IPS-20b (cell line): ENCODE measurements around the gene PDZRN4.
"Not testable (repeated sequence)": the region's sequence is repeated elsewhere in the genome, so short reads cannot be mapped to it uniquely, and the experiment has no call there.

Experiments
- H3K27ac ChIP-seq: one replicate; pipeline ENCODE4 v1.5.1; 2013; ENCODE audit warnings: low read length
- H3K27me3 ChIP-seq: 2 replicates; pipeline ENCODE4 v1.6.1; 2013; ENCODE audit warnings: mild to moderate bottlenecking, low read length, inconsistent platforms; ENCODE audit not compliant: insufficient read depth
- H3K36me3 ChIP-seq: 2 replicates; pipeline ENCODE4 v1.6.1; 2013; ENCODE audit warnings: low read depth, mild to moderate bottlenecking, inconsistent platforms, low read length, moderate library complexity; ENCODE audit not compliant: insufficient read depth
- H3K4me1 ChIP-seq: 2 replicates; pipeline ENCODE4 v1.6.1; 2013; ENCODE audit warnings: mild to moderate bottlenecking, control low read depth, inconsistent platforms, low read length, moderate library complexity; ENCODE audit not compliant: insufficient read depth
- H3K4me3 ChIP-seq: 2 replicates; pipeline ENCODE4 v1.5.1; 2013; ENCODE audit warnings: mild to moderate bottlenecking, low read length, inconsistent platforms
- H3K9ac ChIP-seq: 2 replicates; pipeline ENCODE4 v1.6.1; 2013; ENCODE audit warnings: low read depth, mild to moderate bottlenecking, inconsistent platforms, low read length, moderate library complexity
- H3K9me3 ChIP-seq: 2 replicates; pipeline ENCODE4 v1.6.1; 2013; ENCODE audit warnings: mild to moderate bottlenecking, low read depth, low read length, inconsistent platforms; ENCODE audit not compliant: insufficient read depth

The PDZRN4 gene

DNA sequence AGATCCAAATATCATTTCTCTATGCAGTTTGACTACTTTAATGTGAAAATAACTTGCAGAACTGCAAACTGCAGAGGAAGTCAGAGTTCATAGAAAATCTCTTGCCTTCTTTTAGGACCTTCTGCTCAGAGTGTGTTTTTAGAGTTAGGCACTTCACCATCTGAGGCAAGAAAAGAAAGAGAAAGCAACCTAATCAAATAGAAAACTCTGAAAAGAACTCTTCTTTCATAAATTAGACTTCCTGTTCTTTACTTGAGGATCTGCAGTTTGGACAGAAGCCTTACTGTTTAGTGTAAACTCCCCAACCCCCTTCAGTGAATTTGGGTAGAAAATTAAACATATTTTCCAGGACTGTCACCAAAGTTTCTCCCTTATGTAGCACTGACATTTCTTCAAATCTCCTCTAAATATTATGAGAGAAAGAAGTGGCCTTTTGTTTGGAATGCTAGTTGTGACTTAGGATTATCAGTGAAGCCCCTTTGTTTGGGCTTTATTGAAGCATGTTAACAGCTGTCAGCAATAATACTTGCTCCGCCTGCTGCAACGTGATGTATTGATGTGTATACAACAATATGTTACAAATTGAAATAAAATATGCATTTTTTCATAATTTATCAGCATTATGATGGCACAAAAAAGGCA, 99.5 kb downstream of the PDZRN4 start:
- no peaks in the 10 kb centered on the region for H3K36me3 ChIP-seq
- no peak overlapping the region for H3K9ac ChIP-seq
- no peak overlapping the region for H3K4me3 ChIP-seq
- H3K4me1 ChIP-seq, result no peaks in the 10 kb centered on the region
- H3K27ac ChIP-seq, result no peak overlapping the region
- H3K27me3 ChIP-seq, result no peaks in the 10 kb centered on the region
- no peaks in the 10 kb centered on the region for H3K9me3 ChIP-seq

DNA sequence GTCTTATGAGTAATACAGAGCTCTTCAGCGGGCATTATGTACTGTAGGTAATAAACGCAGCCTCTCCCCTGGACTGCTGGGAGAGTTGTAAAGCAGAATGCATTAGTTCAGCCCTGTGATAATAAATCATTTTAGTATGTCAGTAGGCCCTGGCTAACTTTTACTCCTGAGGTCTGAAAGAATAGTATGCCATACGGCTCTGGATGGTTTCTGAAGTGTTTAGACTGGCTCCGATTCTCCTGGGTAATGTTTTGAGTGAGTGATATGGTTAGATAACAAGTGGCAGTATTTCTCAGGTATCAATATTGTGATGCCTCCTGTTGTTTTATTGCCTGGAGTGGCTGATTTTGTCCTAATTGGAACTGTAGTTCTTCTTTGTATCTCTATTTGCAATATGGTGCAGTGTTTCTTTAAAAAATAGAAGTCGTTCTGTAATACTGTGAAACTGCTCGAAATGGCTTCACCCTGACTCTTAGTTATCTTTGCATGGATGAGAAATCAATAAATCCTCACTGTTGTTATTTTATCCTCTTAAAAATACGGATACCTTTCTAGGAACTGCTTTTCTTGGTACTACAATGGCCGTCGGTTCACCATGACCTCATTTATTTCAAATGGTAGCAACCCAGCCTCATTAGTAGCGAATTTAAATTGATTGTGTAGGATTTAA, 100.2 kb downstream of the PDZRN4 start:
- Histone ChIP-seq H3K9ac (no peak overlapping the region), H3K27me3 (no peaks in the 10 kb centered on the region), H3K27ac (no peak overlapping the region), H3K4me1 (no peaks in the 10 kb centered on the region), H3K36me3 (no peaks in the 10 kb centered on the region), H3K4me3 (no peak overlapping the region), H3K9me3 (no peaks in the 10 kb centered on the region)

- Histone ChIP-seq H3K4me3 (no peak overlapping the region), H3K36me3 (no peaks in the 10 kb centered on the region), H3K9ac (no peak overlapping the region), H3K9me3 (no peaks in the 10 kb centered on the region), H3K27me3 (no peaks in the 10 kb centered on the region), H3K27ac (no peak overlapping the region), H3K4me1 (no peaks in the 10 kb centered on the region)
These were observed 101.4 kb downstream of the PDZRN4 start for GRCh38 chr12:41289501-41289900.

- Histone ChIP-seq H3K9me3 (no peaks in the 10 kb centered on the region), H3K9ac (no peak overlapping the region), H3K4me1 (no peaks in the 10 kb centered on the region), H3K27me3 (no peaks in the 10 kb centered on the region), H3K4me3 (no peak overlapping the region), H3K36me3 (no peaks in the 10 kb centered on the region), H3K27ac (no peak overlapping the region)
These were observed 104.9 kb downstream of the PDZRN4 start for GRCh38 chr12:41293011-41293410.

- H3K9ac ChIP-seq, result no peak overlapping the region
- no peaks in the 10 kb centered on the region for H3K9me3 ChIP-seq
- no peaks in the 10 kb centered on the region for H3K27me3 ChIP-seq
- no peaks in the 10 kb centered on the region for H3K36me3 ChIP-seq
- no peak overlapping the region for H3K27ac ChIP-seq
- H3K4me1 ChIP-seq, result no peaks in the 10 kb centered on the region
- H3K4me3 ChIP-seq, result no peak overlapping the region
These were observed 105.3 kb downstream of the PDZRN4 start for GRCh38 chr12:41293461-41293860.

- no peaks in the 10 kb centered on the region for H3K36me3 ChIP-seq
- no peaks in the 10 kb centered on the region for H3K9me3 ChIP-seq
- no peak overlapping the region for H3K27ac ChIP-seq
- H3K4me3 ChIP-seq, result no peak overlapping the region
- H3K27me3 ChIP-seq, result no peaks in the 10 kb centered on the region
- no peak overlapping the region for H3K9ac ChIP-seq
- peaks cover 6% of the 10 kb centered on the region; the same call in 1 of the 2 replicates for H3K4me1 ChIP-seq
These were observed 114.9 kb downstream of the PDZRN4 start for GRCh38 chr12:41302979-41303403.

GRCh38 chr12:41304526-41304925, 116.4 kb downstream of the PDZRN4 start:
- Histone ChIP-seq H3K27ac (no peak overlapping the region), H3K4me1 (peaks cover 6% of the 10 kb centered on the region; the same call in 1 of the 2 replicates), H3K9me3 (no peaks in the 10 kb centered on the region), H3K4me3 (no peak overlapping the region), H3K36me3 (no peaks in the 10 kb centered on the region), H3K9ac (no peak overlapping the region), H3K27me3 (no peaks in the 10 kb centered on the region)

DNA sequence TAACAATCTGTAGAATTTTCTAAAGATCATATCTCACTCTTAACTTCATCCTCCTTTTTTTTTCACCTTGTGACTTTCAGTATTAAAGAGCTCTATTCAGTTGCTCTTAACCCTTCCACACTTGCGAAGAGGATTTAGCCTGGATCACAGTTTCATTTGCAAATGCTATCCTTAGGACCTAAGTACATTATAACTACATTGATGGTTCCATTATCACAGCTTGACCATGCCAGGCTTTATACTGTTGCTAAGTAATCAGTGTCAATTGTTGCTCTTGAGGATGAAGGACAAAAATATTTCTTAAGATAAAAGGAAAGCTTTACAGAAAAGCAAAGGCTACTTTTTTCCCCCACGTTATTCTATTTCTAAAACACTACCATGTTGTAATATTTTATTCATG, 122.2 kb downstream of the PDZRN4 start:
- Histone ChIP-seq H3K4me1 (no peaks in the 10 kb centered on the region), H3K9ac (no peak overlapping the region), H3K36me3 (no peaks in the 10 kb centered on the region), H3K4me3 (no peak overlapping the region), H3K27me3 (no peaks in the 10 kb centered on the region), H3K27ac (no peak overlapping the region), H3K9me3 (no peaks in the 10 kb centered on the region)

DNA sequence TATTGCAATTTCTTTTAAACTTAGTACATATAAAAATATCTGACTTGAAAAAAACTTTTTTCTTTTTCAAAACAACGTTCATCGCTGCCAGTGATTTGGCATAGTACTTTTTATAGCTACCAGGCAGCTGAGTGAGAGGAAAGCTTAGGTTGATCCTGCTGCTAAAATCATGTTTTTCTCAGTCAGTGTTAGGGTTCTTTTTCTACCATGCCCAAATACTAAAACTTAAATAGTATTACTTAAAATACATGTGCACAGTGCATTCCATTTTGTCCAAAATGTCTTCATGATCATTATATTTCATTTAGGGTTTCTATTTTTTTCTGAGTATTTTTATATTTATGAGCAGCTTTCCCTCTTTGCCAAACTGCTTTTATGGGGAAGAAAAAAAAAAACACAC, 123.8 kb downstream of the PDZRN4 start:
- no peaks in the 10 kb centered on the region for H3K36me3 ChIP-seq
- H3K4me1 ChIP-seq, result no peaks in the 10 kb centered on the region
- no peak overlapping the region for H3K27ac ChIP-seq
- H3K9me3 ChIP-seq, result no peaks in the 10 kb centered on the region
- H3K9ac ChIP-seq, result no peak overlapping the region
- H3K4me3 ChIP-seq, result no peak overlapping the region
- no peaks in the 10 kb centered on the region for H3K27me3 ChIP-seq

DNA sequence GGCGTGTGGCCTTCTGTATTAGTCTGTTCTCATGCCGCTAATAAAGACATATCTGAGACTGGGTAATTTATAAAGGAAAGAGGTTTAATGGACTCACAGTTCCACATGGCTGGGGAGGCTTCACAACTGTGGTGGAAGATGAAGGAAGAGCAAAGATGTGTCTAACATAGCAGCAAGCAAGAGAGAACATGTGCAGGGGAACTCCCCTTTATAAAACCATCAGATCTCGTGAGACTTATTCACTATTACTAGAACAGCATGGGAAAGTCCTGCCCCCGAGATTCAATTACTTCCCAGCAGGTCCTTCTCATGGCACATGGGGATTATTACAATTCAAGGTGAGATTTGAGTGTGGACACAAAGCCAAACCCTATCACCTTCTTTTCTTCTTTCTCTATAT, 124.3 kb downstream of the PDZRN4 start:
- H3K27ac ChIP-seq, H3K4me1 ChIP-seq, H3K27me3 ChIP-seq, H3K9ac ChIP-seq, H3K9me3 ChIP-seq, H3K4me3 ChIP-seq, H3K36me3 ChIP-seq: not testable (repeated sequence)

GRCh38 chr12:41325336-41325735, 137.2 kb downstream of the PDZRN4 start:
- Histone ChIP-seq H3K27ac (no peak overlapping the region), H3K27me3 (no peaks in the 10 kb centered on the region), H3K9me3 (no peaks in the 10 kb centered on the region), H3K36me3 (no peaks in the 10 kb centered on the region), H3K4me1 (peaks cover 5% of the 10 kb centered on the region; the same call in 1 of the 2 replicates), H3K4me3 (no peak overlapping the region), H3K9ac (no peak overlapping the region)

DNA sequence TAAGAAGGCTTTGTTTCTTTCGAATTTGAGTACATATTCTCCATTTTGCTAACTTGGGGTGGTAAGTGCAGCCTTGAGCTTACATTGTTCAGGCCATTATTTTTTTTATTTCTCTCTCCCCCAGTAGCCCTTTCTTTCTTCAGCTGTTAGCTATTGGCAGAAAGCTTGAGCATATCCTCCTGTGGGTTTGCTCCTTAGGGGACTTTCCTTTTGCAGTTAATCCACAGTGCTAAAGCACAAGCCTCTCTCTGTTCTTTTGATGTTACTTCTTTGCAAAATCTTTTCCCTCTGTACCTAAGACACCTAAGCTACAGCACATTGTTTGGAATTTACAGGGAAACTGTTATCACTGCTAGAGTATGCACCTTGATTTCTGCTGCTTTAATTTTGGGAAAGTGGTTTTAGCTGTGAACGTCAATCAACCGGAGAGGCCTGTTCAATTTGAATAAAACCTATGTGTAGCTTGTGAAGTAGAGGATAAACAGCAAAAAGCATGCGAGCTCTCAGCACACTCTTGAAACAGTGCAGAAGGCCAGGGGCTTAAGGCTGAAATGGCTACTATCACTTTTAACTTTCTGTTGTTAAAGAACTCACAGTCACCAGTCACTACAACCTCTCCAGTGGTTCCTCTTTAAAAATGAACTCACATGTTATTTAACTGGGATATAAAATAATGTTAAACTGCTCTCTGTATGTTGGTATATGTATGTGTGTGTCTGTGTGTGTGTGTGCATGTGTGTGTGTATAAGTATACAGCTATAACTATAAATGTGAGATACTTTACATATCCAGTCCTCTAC, 139.2 kb downstream of the PDZRN4 start:
- H3K9ac ChIP-seq, result no peak overlapping the region; the same call in 1 of the 2 replicates
- peaks cover 5% of the 10 kb centered on the region; the same call in 1 of the 2 replicates for H3K4me1 ChIP-seq
- no peaks in the 10 kb centered on the region for H3K36me3 ChIP-seq
- H3K27ac ChIP-seq, result no peak overlapping the region
- H3K27me3 ChIP-seq, result no peaks in the 10 kb centered on the region
- H3K4me3 ChIP-seq, result no peak overlapping the region
- no peaks in the 10 kb centered on the region for H3K9me3 ChIP-seq
